ENCODE results near the gene KIF19.
"Not testable (repeated sequence)": the region's sequence is repeated elsewhere in the genome, so short reads cannot be mapped to it uniquely, and the experiment has no call there.

- TF ChIP-seq SIN3A (IDR thresholded peaks at IDR 0.05; ENCODE audit: borderline replicate concordance, insufficient read depth, low read depth, low read length): not testable (repeated sequence)
- TF ChIP-seq, protein P1, sequence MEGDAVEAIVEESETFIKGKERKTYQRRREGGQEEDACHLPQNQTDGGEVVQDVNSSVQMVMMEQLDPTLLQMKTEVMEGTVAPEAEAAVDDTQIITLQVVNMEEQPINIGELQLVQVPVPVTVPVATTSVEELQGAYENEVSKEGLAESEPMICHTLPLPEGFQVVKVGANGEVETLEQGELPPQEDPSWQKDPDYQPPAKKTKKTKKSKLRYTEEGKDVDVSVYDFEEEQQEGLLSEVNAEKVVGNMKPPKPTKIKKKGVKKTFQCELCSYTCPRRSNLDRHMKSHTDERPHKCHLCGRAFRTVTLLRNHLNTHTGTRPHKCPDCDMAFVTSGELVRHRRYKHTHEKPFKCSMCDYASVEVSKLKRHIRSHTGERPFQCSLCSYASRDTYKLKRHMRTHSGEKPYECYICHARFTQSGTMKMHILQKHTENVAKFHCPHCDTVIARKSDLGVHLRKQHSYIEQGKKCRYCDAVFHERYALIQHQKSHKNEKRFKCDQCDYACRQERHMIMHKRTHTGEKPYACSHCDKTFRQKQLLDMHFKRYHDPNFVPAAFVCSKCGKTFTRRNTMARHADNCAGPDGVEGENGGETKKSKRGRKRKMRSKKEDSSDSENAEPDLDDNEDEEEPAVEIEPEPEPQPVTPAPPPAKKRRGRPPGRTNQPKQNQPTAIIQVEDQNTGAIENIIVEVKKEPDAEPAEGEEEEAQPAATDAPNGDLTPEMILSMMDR (IDR thresholded peaks at IDR 0.05): not testable (repeated sequence)
Measured at GRCh38 chr17:74282274-74282586, 43.8 kb upstream of the KIF19 start.
